HEK293 (cell line): ENCODE data around the gene BBIP1.

Source experiments
- CTCF ChIA-PET: fragments of 350-600 bp; formaldehyde crosslinking; extraction: SDS; loops from one replicate; lab custom pipeline; 2021; ENCODE audit warnings: antibody characterized with exemption; lab: Yijun Ruan, JAX
- POLR2A ChIA-PET: fragments of 300-600 bp; formaldehyde crosslinking; extraction: SDS; loops from one replicate; lab custom pipeline; 2020; ENCODE audit warnings: antibody characterized with exemption, inconsistent platforms; lab: Yijun Ruan, JAX
- H3K27ac ChIP-seq: fragments of 200-500 bp; sonication (Bioruptor generic); 2 replicates; pipeline ENCODE4 v1.5.1; 2014; ENCODE audit warnings: low read depth, low read length, control low read depth, inconsistent platforms; ENCODE audit errors: extremely low read depth
- H3K36me3 ChIP-seq, 2 experiments: fragments of 200-500 bp in 1 of 2; sonication (Bioruptor generic) in 1 of 2; 1 replicate in 1 of 2; 2 replicates in 1 of 2; pipeline ENCODE4 v1.5.1; 2014 to 2017; ENCODE audit warnings: inconsistent platforms in 2 of 2, low read length in 2 of 2; ENCODE audit not compliant: control insufficient read depth in 2 of 2, insufficient read depth in 1 of 2
- H3K4me1 ChIP-seq: fragments of 200-500 bp; sonication (Bioruptor generic); 2 replicates; pipeline ENCODE4 v1.5.1; 2014; ENCODE audit warnings: mild to moderate bottlenecking, low read length, inconsistent platforms; ENCODE audit not compliant: control insufficient read depth, insufficient read depth
- H3K4me3 ChIP-seq: 2 replicates; pipeline ENCODE4 v1.5.1; 2011; ENCODE audit warnings: low read depth, mild to moderate bottlenecking, control low read depth, low read length, moderate library complexity
- H3K9me3 ChIP-seq: fragments of 200-500 bp; sonication (Bioruptor generic); 2 replicates; pipeline ENCODE4 v1.5.1; 2014; ENCODE audit warnings: low read depth, low read length, inconsistent platforms; ENCODE audit not compliant: control insufficient read depth, insufficient read depth
- HOXD13 ChIP-seq: sonication (generic); formaldehyde crosslinking; IDR thresholded peaks from 2 replicates; pipeline ENCODE4 v1.8.0; 2022; ENCODE audit warnings: missing genetic modification reagents, borderline replicate concordance
- KLF16 ChIP-seq: fragments of 450-650 bp; formaldehyde crosslinking; IDR thresholded peaks from 2 replicates; pipeline ENCODE4 v1.5.1; 2017; ENCODE audit warnings: missing biosample characterization, missing genetic modification characterization
- KLF9 ChIP-seq: fragments of 450-650 bp; formaldehyde crosslinking; IDR thresholded peaks from 2 replicates; pipeline ENCODE4 v1.5.1; 2016; ENCODE audit warnings: missing biosample characterization, missing genetic modification characterization, low read depth
- SCRT2 ChIP-seq: fragments of 450-650 bp; formaldehyde crosslinking; IDR thresholded peaks from 2 replicates; pipeline ENCODE4 v1.5.1; 2016; ENCODE audit warnings: missing biosample characterization, missing genetic modification characterization
- SETDB1 ChIP-seq: IDR thresholded peaks from one replicate; pipeline ENCODE4 v1.6.1; 2017; ENCODE audit warnings: mild to moderate bottlenecking, low read length, moderate library complexity, mixed read lengths; ENCODE audit not compliant: insufficient read length
- ZBTB21 ChIP-seq: fragments of 450-650 bp; formaldehyde crosslinking; IDR thresholded peaks from 2 replicates; pipeline ENCODE4 v1.5.1; 2017; ENCODE audit warnings: missing biosample characterization, missing genetic modification characterization
- ZNF184 ChIP-seq: fragments of 450-650 bp; IDR thresholded peaks from 2 replicates; pipeline ENCODE4 v1.5.1; 2018; ENCODE audit warnings: missing biosample characterization, mild to moderate bottlenecking, missing genetic modification characterization
- ZNF302 ChIP-seq: fragments of 450-650 bp; formaldehyde crosslinking; IDR thresholded peaks from 2 replicates; pipeline ENCODE4 v1.5.1; 2016; ENCODE audit warnings: missing biosample characterization, missing genetic modification characterization, low read depth
- ZNF501 ChIP-seq: fragments of 450-650 bp; formaldehyde crosslinking; IDR thresholded peaks from 2 replicates; pipeline ENCODE4 v1.5.1; 2016; ENCODE audit warnings: missing biosample characterization, missing genetic modification characterization
- ZNF510 ChIP-seq: fragments of 450-650 bp; formaldehyde crosslinking; IDR thresholded peaks from 2 replicates; pipeline ENCODE4 v1.5.1; 2018; ENCODE audit warnings: mild to moderate bottlenecking, missing genetic modification characterization, missing biosample characterization; ENCODE audit not compliant: insufficient replicate concordance
- ZNF670 ChIP-seq: fragments of 450-650 bp; formaldehyde crosslinking; IDR thresholded peaks from 2 replicates; pipeline ENCODE4 v1.5.1; 2016; ENCODE audit warnings: missing biosample characterization, missing genetic modification characterization, low read depth
- ZNF707 ChIP-seq: fragments of 450-650 bp; formaldehyde crosslinking; IDR thresholded peaks from 2 replicates; pipeline ENCODE4 v1.5.1; 2016; ENCODE audit warnings: missing biosample characterization, missing genetic modification characterization
- TF ChIP-seq, protein P1 (sequence below): fragments of 450-650 bp; formaldehyde crosslinking; IDR thresholded peaks from 2 replicates; pipeline ENCODE4 v1.5.1; 2016; ENCODE audit warnings: missing biosample characterization, missing genetic modification characterization
- TF ChIP-seq, protein P2 (sequence below): fragments of 450-650 bp; formaldehyde crosslinking; IDR thresholded peaks from 2 replicates; pipeline ENCODE4 v1.5.0; 2017; ENCODE audit warnings: missing biosample characterization, missing genetic modification characterization, borderline replicate concordance
- TF ChIP-seq, protein P3 (sequence below): fragments of 450-650 bp; formaldehyde crosslinking; IDR thresholded peaks from 2 replicates; pipeline ENCODE4 v1.5.1; 2017; ENCODE audit warnings: missing biosample characterization, missing genetic modification characterization
- TF ChIP-seq, protein P4 (sequence below): fragments of 450-650 bp; formaldehyde crosslinking; IDR thresholded peaks from 2 replicates; pipeline ENCODE4 v1.5.1; 2017; ENCODE audit warnings: missing biosample characterization, missing genetic modification characterization
- TF ChIP-seq, protein P5 (sequence below): fragments of 450-650 bp; formaldehyde crosslinking; IDR thresholded peaks from 2 replicates; pipeline ENCODE4 v1.5.1; 2016; ENCODE audit warnings: missing biosample characterization, missing genetic modification characterization
- TF ChIP-seq, protein P6 (sequence below): fragments of 450-650 bp; formaldehyde crosslinking; IDR thresholded peaks from 2 replicates; pipeline ENCODE4 v1.5.1; 2016; ENCODE audit warnings: missing biosample characterization, missing genetic modification characterization, low read depth

The BBIP1 gene

DNA sequence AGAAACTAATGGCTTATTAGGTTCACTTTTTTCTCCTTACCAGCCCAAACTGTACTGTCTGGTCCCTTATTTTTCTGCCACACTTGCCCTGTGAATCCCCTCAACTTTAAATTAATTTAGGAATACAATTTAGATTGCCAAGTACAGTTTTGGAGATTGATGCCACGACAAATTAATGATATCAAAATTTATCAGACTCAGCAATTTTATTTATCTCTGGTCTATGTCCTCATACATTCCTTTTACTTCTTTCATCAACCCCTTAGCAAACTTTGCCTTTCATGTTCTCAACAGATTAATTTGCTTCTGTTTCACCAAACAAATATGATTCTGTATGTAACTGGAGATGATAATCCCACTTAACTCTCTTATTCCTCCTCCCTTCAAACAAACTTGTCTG, 38.6 kb upstream of the BBIP1 start (continued):
- TF ChIP-seq, protein P1, sequence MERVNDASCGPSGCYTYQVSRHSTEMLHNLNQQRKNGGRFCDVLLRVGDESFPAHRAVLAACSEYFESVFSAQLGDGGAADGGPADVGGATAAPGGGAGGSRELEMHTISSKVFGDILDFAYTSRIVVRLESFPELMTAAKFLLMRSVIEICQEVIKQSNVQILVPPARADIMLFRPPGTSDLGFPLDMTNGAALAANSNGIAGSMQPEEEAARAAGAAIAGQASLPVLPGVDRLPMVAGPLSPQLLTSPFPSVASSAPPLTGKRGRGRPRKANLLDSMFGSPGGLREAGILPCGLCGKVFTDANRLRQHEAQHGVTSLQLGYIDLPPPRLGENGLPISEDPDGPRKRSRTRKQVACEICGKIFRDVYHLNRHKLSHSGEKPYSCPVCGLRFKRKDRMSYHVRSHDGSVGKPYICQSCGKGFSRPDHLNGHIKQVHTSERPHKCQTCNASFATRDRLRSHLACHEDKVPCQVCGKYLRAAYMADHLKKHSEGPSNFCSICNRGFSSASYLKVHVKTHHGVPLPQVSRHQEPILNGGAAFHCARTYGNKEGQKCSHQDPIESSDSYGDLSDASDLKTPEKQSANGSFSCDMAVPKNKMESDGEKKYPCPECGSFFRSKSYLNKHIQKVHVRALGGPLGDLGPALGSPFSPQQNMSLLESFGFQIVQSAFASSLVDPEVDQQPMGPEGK (tag by site-specific recombination), result no peak
- no peak for TF ChIP-seq KLF16
- TF ChIP-seq, protein P2, sequence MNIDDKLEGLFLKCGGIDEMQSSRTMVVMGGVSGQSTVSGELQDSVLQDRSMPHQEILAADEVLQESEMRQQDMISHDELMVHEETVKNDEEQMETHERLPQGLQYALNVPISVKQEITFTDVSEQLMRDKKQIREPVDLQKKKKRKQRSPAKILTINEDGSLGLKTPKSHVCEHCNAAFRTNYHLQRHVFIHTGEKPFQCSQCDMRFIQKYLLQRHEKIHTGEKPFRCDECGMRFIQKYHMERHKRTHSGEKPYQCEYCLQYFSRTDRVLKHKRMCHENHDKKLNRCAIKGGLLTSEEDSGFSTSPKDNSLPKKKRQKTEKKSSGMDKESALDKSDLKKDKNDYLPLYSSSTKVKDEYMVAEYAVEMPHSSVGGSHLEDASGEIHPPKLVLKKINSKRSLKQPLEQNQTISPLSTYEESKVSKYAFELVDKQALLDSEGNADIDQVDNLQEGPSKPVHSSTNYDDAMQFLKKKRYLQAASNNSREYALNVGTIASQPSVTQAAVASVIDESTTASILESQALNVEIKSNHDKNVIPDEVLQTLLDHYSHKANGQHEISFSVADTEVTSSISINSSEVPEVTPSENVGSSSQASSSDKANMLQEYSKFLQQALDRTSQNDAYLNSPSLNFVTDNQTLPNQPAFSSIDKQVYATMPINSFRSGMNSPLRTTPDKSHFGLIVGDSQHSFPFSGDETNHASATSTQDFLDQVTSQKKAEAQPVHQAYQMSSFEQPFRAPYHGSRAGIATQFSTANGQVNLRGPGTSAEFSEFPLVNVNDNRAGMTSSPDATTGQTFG, result no peak
- no peak for TF ChIP-seq ZNF302 (tag by site-specific recombination)
- TF ChIP-seq ZNF501 (tag by site-specific recombination), result no peak
- TF ChIP-seq, protein P3, sequence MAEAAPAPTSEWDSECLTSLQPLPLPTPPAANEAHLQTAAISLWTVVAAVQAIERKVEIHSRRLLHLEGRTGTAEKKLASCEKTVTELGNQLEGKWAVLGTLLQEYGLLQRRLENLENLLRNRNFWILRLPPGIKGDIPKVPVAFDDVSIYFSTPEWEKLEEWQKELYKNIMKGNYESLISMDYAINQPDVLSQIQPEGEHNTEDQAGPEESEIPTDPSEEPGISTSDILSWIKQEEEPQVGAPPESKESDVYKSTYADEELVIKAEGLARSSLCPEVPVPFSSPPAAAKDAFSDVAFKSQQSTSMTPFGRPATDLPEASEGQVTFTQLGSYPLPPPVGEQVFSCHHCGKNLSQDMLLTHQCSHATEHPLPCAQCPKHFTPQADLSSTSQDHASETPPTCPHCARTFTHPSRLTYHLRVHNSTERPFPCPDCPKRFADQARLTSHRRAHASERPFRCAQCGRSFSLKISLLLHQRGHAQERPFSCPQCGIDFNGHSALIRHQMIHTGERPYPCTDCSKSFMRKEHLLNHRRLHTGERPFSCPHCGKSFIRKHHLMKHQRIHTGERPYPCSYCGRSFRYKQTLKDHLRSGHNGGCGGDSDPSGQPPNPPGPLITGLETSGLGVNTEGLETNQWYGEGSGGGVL (tag by site-specific recombination), result no peak

DNA sequence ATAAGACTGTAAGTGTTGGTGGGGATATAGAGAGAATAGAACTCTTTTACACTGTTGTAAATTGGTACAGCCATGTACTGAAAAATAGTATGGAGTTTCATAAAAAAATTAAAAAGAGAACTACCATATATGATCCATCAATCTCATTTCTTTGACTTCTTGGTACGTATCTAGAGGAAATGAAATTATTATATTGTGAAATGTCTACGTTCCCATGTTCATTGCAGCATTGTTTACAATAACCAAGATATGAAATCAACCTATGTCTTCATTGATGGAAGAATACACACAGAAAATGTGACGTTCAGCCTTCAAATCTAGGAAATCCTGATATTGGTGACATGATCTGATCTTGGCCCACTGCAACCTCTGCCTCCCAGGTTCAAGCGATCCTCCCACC, 32.4 kb upstream of the BBIP1 start:
- H3K27ac ChIP-seq, result no peak overlapping the region
- H3K9me3 ChIP-seq, result no peaks in the 10 kb centered on the region; the same call in 1 of the 2 replicates
- H3K4me1 ChIP-seq, result no peaks in the 10 kb centered on the region
- H3K4me3 ChIP-seq, result no peak overlapping the region
- H3K36me3 ChIP-seq, result no peaks in the 10 kb centered on the region; a peak in 1 of 3 replicates
- CTCF ChIA-PET, result no interaction called here
- TF ChIP-seq, protein P4, sequence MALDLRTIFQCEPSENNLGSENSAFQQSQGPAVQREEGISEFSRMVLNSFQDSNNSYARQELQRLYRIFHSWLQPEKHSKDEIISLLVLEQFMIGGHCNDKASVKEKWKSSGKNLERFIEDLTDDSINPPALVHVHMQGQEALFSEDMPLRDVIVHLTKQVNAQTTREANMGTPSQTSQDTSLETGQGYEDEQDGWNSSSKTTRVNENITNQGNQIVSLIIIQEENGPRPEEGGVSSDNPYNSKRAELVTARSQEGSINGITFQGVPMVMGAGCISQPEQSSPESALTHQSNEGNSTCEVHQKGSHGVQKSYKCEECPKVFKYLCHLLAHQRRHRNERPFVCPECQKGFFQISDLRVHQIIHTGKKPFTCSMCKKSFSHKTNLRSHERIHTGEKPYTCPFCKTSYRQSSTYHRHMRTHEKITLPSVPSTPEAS (tag by site-specific recombination), result no peak
- TF ChIP-seq SETDB1, result no peak
- TF ChIP-seq ZNF670 (tag by site-specific recombination), result no peak
- TF ChIP-seq ZNF510, result no peak
- no peak for TF ChIP-seq ZNF707
- TF ChIP-seq, protein P5, sequence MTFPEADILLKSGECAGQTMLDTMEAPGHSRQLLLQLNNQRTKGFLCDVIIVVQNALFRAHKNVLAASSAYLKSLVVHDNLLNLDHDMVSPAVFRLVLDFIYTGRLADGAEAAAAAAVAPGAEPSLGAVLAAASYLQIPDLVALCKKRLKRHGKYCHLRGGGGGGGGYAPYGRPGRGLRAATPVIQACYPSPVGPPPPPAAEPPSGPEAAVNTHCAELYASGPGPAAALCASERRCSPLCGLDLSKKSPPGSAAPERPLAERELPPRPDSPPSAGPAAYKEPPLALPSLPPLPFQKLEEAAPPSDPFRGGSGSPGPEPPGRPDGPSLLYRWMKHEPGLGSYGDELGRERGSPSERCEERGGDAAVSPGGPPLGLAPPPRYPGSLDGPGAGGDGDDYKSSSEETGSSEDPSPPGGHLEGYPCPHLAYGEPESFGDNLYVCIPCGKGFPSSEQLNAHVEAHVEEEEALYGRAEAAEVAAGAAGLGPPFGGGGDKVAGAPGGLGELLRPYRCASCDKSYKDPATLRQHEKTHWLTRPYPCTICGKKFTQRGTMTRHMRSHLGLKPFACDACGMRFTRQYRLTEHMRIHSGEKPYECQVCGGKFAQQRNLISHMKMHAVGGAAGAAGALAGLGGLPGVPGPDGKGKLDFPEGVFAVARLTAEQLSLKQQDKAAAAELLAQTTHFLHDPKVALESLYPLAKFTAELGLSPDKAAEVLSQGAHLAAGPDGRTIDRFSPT (tag by site-specific recombination), result no peak
- POLR2A ChIA-PET, result no interaction called here

DNA sequence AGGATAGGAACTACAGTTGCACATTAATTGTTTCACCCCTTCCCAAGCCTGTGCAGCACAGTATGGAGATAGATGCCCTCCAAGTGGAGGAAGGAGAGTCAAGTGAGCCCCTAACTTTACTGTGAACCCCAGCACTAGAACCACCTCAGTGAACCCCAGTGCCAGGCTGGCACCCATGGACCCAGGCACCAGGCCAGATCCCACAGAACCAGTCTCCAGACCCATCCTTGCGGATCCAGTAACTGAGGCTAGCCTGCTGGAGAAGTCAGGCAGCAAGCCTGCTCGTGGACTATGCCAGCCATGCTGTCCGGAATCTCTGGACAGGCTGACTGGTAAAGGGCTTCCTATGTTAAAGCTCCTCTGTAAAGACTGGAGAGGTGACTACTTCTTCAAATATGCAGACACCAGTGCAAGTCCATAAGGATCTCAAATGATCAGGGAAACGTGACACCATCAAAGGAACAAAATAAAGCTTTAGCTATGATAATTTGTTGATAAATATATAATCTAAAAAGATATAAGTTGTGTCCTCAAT, 28.1 kb upstream of the BBIP1 start:
- POLR2A ChIA-PET, result interaction anchor here (0.6 kb wide), 1 partner anchor 181 kb away, joined by 3 read pairs; no protein-coding TSS in a partner anchor
- no peak for TF ChIP-seq SCRT2 (tag by site-specific recombination)
- TF ChIP-seq ZBTB21 (tag by site-specific recombination), result no peak
- TF ChIP-seq ZNF184 (tag by site-specific recombination), result no peak
- TF ChIP-seq HOXD13, result no peak
- TF ChIP-seq, protein P6, sequence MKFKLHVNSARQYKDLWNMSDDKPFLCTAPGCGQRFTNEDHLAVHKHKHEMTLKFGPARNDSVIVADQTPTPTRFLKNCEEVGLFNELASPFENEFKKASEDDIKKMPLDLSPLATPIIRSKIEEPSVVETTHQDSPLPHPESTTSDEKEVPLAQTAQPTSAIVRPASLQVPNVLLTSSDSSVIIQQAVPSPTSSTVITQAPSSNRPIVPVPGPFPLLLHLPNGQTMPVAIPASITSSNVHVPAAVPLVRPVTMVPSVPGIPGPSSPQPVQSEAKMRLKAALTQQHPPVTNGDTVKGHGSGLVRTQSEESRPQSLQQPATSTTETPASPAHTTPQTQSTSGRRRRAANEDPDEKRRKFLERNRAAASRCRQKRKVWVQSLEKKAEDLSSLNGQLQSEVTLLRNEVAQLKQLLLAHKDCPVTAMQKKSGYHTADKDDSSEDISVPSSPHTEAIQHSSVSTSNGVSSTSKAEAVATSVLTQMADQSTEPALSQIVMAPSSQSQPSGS (tag by site-specific recombination), result no peak
- no peak for TF ChIP-seq KLF9 (tag by site-specific recombination)

More for the DNA sequence above, 28.1 kb upstream of the BBIP1 start:
- Histone ChIP-seq H3K27ac (no peak overlapping the region), H3K4me1 (no peaks in the 10 kb centered on the region), H3K9me3 (no peaks in the 10 kb centered on the region; the same call in 1 of the 2 replicates), H3K4me3 (no peak overlapping the region), H3K36me3 (peaks cover 4 to 5% of the 10 kb centered on the region in 2 experiments; a peak in 2 of 3 replicates)
- CTCF ChIA-PET, result no interaction called here
